Measurements from ENCODE around the gene KCTD20.
"Not testable (repeated sequence)": the region's sequence is repeated elsewhere in the genome, so short reads cannot be mapped to it uniquely, and the experiment has no call there.

Gene KCTD20

GRCh38 chr6:36479256-36479655 lies 36.5 kb downstream of the KCTD20 start:
- TF ChIP-seq EZH2 (IDR thresholded peaks at IDR 0.05) (no peak), POLR2AphosphoS5 (IDR thresholded peaks at IDR 0.05; ENCODE audit: borderline replicate concordance, low read depth, low read length) (no peak), FOXP2 (optimal IDR thresholded peaks at IDR 0.05; ENCODE audit: control extremely low read depth, extremely low read length, insufficient read depth) (no peak)
- H3K36me3 ChIP-seq (ENCODE audit: insufficient read depth, low read length), result peaks cover 61% of the 10 kb centered on the region

GRCh38 chr6:36483326-36483725 lies 40.5 kb downstream of the KCTD20 start:
- H3K36me3 ChIP-seq (ENCODE audit: insufficient read depth, low read length), result peaks cover 77% of the 10 kb centered on the region
- H3K9ac ChIP-seq (ENCODE audit: insufficient read length), result not testable (repeated sequence)

More at GRCh38 chr6:36479256-36479655, 36.5 kb downstream of the KCTD20 start:
- Histone ChIP-seq H3K9me3 (ENCODE audit: low read depth, low read length) (no peaks in the 10 kb centered on the region), H3K9ac (ENCODE audit: insufficient read length) (no peak overlapping the region), H3K27ac (no peak overlapping the region), H3K4me3 (no peak overlapping the region)
- DNase-seq (ENCODE audit: low read depth, low spot score), result no peak

GRCh38 chr6:36484736-36485135 lies 41.9 kb downstream of the KCTD20 start:
- Histone ChIP-seq H3K4me3 (no peak overlapping the region), H3K9me3 (ENCODE audit: low read depth, low read length) (no peaks in the 10 kb centered on the region), H3K9ac (ENCODE audit: insufficient read length) (no peak overlapping the region), H3K27ac (no peak overlapping the region), H3K36me3 (ENCODE audit: insufficient read depth, low read length) (peaks cover 70% of the 10 kb centered on the region)
- no peak for TF ChIP-seq FOXP2 (optimal IDR thresholded peaks at IDR 0.05; ENCODE audit: control extremely low read depth, extremely low read length, insufficient read depth)
- TF ChIP-seq EZH2 (IDR thresholded peaks at IDR 0.05), result no peak
- no peak for TF ChIP-seq POLR2AphosphoS5 (IDR thresholded peaks at IDR 0.05; ENCODE audit: borderline replicate concordance, low read depth, low read length)
- no peak for DNase-seq (ENCODE audit: low read depth, low spot score)

More at GRCh38 chr6:36483326-36483725, 40.5 kb downstream of the KCTD20 start:
- not testable (repeated sequence) for H3K9me3 ChIP-seq (ENCODE audit: low read depth, low read length); DNase-seq (ENCODE audit: low read depth, low spot score); H3K27ac ChIP-seq; H3K4me3 ChIP-seq

GRCh38 chr6:36487698-36488097 lies 44.9 kb downstream of the KCTD20 start:
- Histone ChIP-seq H3K4me3 (no peak overlapping the region), H3K27ac (no peak overlapping the region), H3K9ac (ENCODE audit: insufficient read length) (no peak overlapping the region), H3K9me3 (ENCODE audit: low read depth, low read length) (no peaks in the 10 kb centered on the region), H3K36me3 (ENCODE audit: insufficient read depth, low read length) (peaks cover 45% of the 10 kb centered on the region)
- TF ChIP-seq FOXP2 (optimal IDR thresholded peaks at IDR 0.05; ENCODE audit: control extremely low read depth, extremely low read length, insufficient read depth), result no peak
- TF ChIP-seq POLR2AphosphoS5 (IDR thresholded peaks at IDR 0.05; ENCODE audit: borderline replicate concordance, low read depth, low read length), result no peak
- TF ChIP-seq EZH2 (IDR thresholded peaks at IDR 0.05), result no peak
- no peak for DNase-seq (ENCODE audit: low read depth, low spot score)

- peaks cover 45% of the 10 kb centered on the region for H3K36me3 ChIP-seq (ENCODE audit: insufficient read depth, low read length)
- H3K27ac ChIP-seq, result no peak overlapping the region
Measured at GRCh38 chr6:36488221-36488620, 45.4 kb downstream of the KCTD20 start.

DNA sequence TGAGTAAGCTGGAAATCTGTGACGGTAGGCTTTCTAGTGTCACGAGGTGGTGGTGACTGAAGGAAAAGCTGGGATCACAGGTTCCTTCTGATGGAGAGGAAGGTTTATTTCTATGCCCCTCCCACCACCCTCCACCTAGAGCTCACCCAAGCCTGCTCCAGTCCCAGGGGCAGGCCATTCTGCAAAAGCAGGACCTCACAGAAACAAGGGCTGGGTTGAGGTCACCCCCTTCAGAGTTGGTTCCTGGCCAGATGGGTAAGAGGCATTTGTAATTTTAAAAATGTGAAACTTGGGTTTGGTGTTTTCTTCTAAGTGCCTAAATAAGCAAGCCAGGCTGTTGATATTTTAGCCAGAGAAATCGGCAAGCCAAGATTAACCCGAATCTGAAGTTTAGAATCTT lies 46.6 kb downstream of the KCTD20 start:
- Histone ChIP-seq H3K9me3 (ENCODE audit: low read depth, low read length) (no peaks in the 10 kb centered on the region), H3K4me3 (no peak overlapping the region), H3K9ac (ENCODE audit: insufficient read length) (no peak overlapping the region), H3K27ac (no peak overlapping the region), H3K36me3 (ENCODE audit: insufficient read depth, low read length) (peaks cover 42% of the 10 kb centered on the region)
- no peak for TF ChIP-seq FOXP2 (optimal IDR thresholded peaks at IDR 0.05; ENCODE audit: control extremely low read depth, extremely low read length, insufficient read depth)
- TF ChIP-seq POLR2AphosphoS5 (IDR thresholded peaks at IDR 0.05; ENCODE audit: borderline replicate concordance, low read depth, low read length), result no peak
- TF ChIP-seq EZH2 (IDR thresholded peaks at IDR 0.05), result no peak
- DNase-seq (ENCODE audit: low read depth, low spot score), result no peak

More at GRCh38 chr6:36488221-36488620, 45.4 kb downstream of the KCTD20 start:
- DNase-seq (ENCODE audit: low read depth, low spot score), result no peak
- H3K9me3 ChIP-seq (ENCODE audit: low read depth, low read length), result no peaks in the 10 kb centered on the region
- no peak overlapping the region for H3K4me3 ChIP-seq
- TF ChIP-seq POLR2AphosphoS5 (IDR thresholded peaks at IDR 0.05; ENCODE audit: borderline replicate concordance, low read depth, low read length) (no peak), FOXP2 (optimal IDR thresholded peaks at IDR 0.05; ENCODE audit: control extremely low read depth, extremely low read length, insufficient read depth) (no peak), EZH2 (IDR thresholded peaks at IDR 0.05) (no peak)
- H3K9ac ChIP-seq (ENCODE audit: insufficient read length), result no peak overlapping the region

- Histone ChIP-seq H3K36me3 (ENCODE audit: insufficient read depth, low read length) (peaks cover 41% of the 10 kb centered on the region), H3K9ac (ENCODE audit: insufficient read length) (no peak overlapping the region), H3K4me3 (no peak overlapping the region), H3K9me3 (ENCODE audit: low read depth, low read length) (no peaks in the 10 kb centered on the region), H3K27ac (no peak overlapping the region)
- TF ChIP-seq POLR2AphosphoS5 (IDR thresholded peaks at IDR 0.05; ENCODE audit: borderline replicate concordance, low read depth, low read length) (no peak), FOXP2 (optimal IDR thresholded peaks at IDR 0.05; ENCODE audit: control extremely low read depth, extremely low read length, insufficient read depth) (no peak), EZH2 (IDR thresholded peaks at IDR 0.05) (no peak)
- DNase-seq (ENCODE audit: low read depth, low spot score), result no peak
Measured at GRCh38 chr6:36491378-36491965, 48.7 kb downstream of the KCTD20 start.

DNA sequence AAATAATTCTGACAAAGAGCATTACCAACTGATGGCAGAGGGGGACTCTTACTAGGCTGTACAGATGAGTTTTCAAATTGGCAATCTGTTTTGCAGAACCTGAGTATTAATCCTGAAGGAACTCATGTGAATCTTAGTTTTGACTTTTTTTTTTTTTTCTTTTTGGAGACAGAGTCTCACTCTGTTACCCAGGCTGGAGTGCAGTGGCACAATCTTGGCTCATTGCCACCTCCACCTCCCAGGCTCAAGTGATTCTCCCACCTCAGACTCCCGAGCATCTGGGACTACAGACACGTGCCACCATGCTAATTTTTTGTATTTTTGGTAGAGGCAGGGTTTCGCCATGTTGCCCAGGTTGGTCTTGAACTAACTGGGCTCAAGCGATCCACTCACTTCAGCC lies 49.3 kb downstream of the KCTD20 start:
- peaks cover 41% of the 10 kb centered on the region for H3K36me3 ChIP-seq (ENCODE audit: insufficient read depth, low read length)
- H3K9me3 ChIP-seq (ENCODE audit: low read depth, low read length), result no peaks in the 10 kb centered on the region
- H3K9ac ChIP-seq (ENCODE audit: insufficient read length), result no peak overlapping the region
- DNase-seq (ENCODE audit: low read depth, low spot score), result no peak
- no peak for TF ChIP-seq FOXP2 (optimal IDR thresholded peaks at IDR 0.05; ENCODE audit: control extremely low read depth, extremely low read length, insufficient read depth)
- TF ChIP-seq EZH2 (IDR thresholded peaks at IDR 0.05), result no peak
- TF ChIP-seq POLR2AphosphoS5 (IDR thresholded peaks at IDR 0.05; ENCODE audit: borderline replicate concordance, low read depth, low read length), result no peak
- H3K27ac ChIP-seq, result no peak overlapping the region
- no peak overlapping the region for H3K4me3 ChIP-seq

DNA sequence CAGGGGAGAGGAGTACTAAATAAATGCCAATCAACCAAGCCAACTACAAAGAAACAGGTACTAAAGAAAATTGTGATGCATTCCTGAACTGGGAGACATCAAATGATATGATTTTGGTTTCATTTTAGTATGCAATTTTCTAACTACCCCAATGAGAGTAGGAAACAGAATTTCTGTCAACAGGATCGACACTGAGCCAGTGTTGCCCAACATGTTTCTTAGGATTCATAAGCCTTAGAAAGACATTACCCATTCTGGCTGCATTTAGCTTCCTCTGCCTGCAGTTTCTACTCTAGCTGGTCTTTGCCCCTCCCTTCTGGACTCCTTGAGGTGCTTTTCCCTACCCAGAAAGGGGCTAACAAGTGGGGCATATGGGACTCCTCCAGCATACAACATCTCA lies 49.8 kb downstream of the KCTD20 start:
- H3K9me3 ChIP-seq (ENCODE audit: low read depth, low read length), result no peaks in the 10 kb centered on the region
- H3K36me3 ChIP-seq (ENCODE audit: insufficient read depth, low read length), result peaks cover 41% of the 10 kb centered on the region
- no peak for DNase-seq (ENCODE audit: low read depth, low spot score)
- no peak overlapping the region for H3K4me3 ChIP-seq
- H3K27ac ChIP-seq, result no peak overlapping the region
- TF ChIP-seq POLR2AphosphoS5 (IDR thresholded peaks at IDR 0.05; ENCODE audit: borderline replicate concordance, low read depth, low read length) (no peak), FOXP2 (optimal IDR thresholded peaks at IDR 0.05; ENCODE audit: control extremely low read depth, extremely low read length, insufficient read depth) (no peak), EZH2 (IDR thresholded peaks at IDR 0.05) (no peak)
- H3K9ac ChIP-seq (ENCODE audit: insufficient read length), result no peak overlapping the region

Data from SK-N-MC (cell line).